CD8-positive, alpha-beta memory T cell (primary cell): ENCODE measurements around the gene CNTN5. TPM values are rescaled to one million over a fixed set of nuclear protein-coding genes. Genes with fewer than 3 reads are reported as not detected.

Source experiments
- CTCF ChIA-PET: fragments of 350-600 bp; sonication (Branson Sonifier 250); formaldehyde crosslinking; loops from one replicate; lab custom pipeline; 2021; ENCODE audit warnings: antibody characterized with exemption; lab: Charles Lee
- POLR2A ChIA-PET: fragments of 350-600 bp; sonication (Branson Sonifier 250); formaldehyde crosslinking; loops from one replicate; lab custom pipeline; 2021; ENCODE audit warnings: antibody characterized with exemption; lab: Charles Lee
- DNase-seq, 5 donors: peaks; one replicate each; pipeline versions ENCODE4 v3.0.0 to v3.0.0-alpha.2; 2020 to 2022; ENCODE audit warnings: mixed read lengths in 1 of 5
- H3K27ac ChIP-seq: one replicate; pipeline ENCODE4 v1.7.0; 2013; ENCODE audit warnings: low read depth, mild to moderate bottlenecking, low read length, moderate library complexity
- H3K27me3 ChIP-seq: 2 replicates; pipeline ENCODE4 v1.7.0; 2013; ENCODE audit warnings: low read length, mild to moderate bottlenecking; ENCODE audit not compliant: insufficient read depth, poor library complexity, severe bottlenecking
- H3K36me3 ChIP-seq: 2 replicates; pipeline ENCODE4 v1.7.0; 2013; ENCODE audit warnings: mild to moderate bottlenecking, low read length, moderate library complexity; ENCODE audit not compliant: insufficient read depth
- H3K4me1 ChIP-seq: 2 replicates; pipeline ENCODE4 v1.7.0; 2013; ENCODE audit warnings: mild to moderate bottlenecking, low read length, moderate library complexity; ENCODE audit not compliant: insufficient read depth
- H3K4me3 ChIP-seq: 2 replicates; pipeline ENCODE4 v1.7.0; 2013; ENCODE audit warnings: mild to moderate bottlenecking, low read length
- H3K9me3 ChIP-seq: 2 replicates; pipeline ENCODE4 v1.7.0; 2013; ENCODE audit warnings: mild to moderate bottlenecking, low read length
- H3K27ac Mint-ChIP-seq, 8 donors: one replicate each; pipeline ENCODE4 v1.8.0; 2020 to 2021; ENCODE audit warnings: mixed read lengths in 8 of 8, mild to moderate bottlenecking in 6 of 8, inconsistent platforms in 3 of 8, moderate library complexity in 3 of 8
- H3K27me3 Mint-ChIP-seq, 2 donors: one replicate each; pipeline ENCODE4 v1.8.0; 2020 to 2021; ENCODE audit warnings: mixed read lengths in 2 of 2, mild to moderate bottlenecking in 1 of 2, moderate library complexity in 1 of 2
- H3K36me3 Mint-ChIP-seq, 3 donors: one replicate each; pipeline ENCODE4 v1.8.0; 2020 to 2021; ENCODE audit warnings: mixed read lengths in 3 of 3, inconsistent platforms in 1 of 3, mild to moderate bottlenecking in 1 of 3
- H3K4me1 Mint-ChIP-seq, 3 donors: one replicate each; pipeline ENCODE4 v1.8.0; 2020 to 2021; ENCODE audit warnings: mixed read lengths in 3 of 3, inconsistent platforms in 1 of 3, mild to moderate bottlenecking in 1 of 3
- H3K4me3 Mint-ChIP-seq, 7 donors: one replicate each; pipeline ENCODE4 v1.8.0; 2020 to 2021; ENCODE audit warnings: mixed read lengths in 7 of 7, mild to moderate bottlenecking in 6 of 7, moderate library complexity in 4 of 7, inconsistent platforms in 2 of 7
- H3K9me3 Mint-ChIP-seq, 5 donors: one replicate each; pipeline ENCODE4 v1.8.0; 2020 to 2022; ENCODE audit warnings: mixed read lengths in 5 of 5, mild to moderate bottlenecking in 3 of 5, moderate library complexity in 2 of 5, inconsistent platforms in 1 of 5
- polyA plus RNA-seq: library from polyadenylated mRNA; unstranded; fragments of 300-500 nt; fragmentation: Illumina TruSeq; gene quantifications from one replicate; pipeline ENCODE4 v1.2.3, GENCODE V29; 2021
- total RNA-seq, 2 experiments: library from RNA; stranded (reverse); gene quantifications; one replicate each; pipeline ENCODE4 v1.2.3, GENCODE V29; 2021

Gene CNTN5
- total and polyA plus RNA-seq, 3 experiments from 2014 or later: not detected

GRCh38 chr11:100105255-100105981 is 1084.7 kb downstream of the CNTN5 start:
- Histone ChIP-seq H3K36me3 (no peaks in the 10 kb centered on the region), H3K4me1 (no peaks in the 10 kb centered on the region), H3K27me3 (no peaks in the 10 kb centered on the region), H3K9me3 (no peaks in the 10 kb centered on the region), H3K27ac (no peak overlapping the region), H3K4me3 (no peak overlapping the region)
- ChIA-PET POLR2A (no interaction called here), CTCF (no interaction called here)
- DNase-seq: no peak
- no peaks in the 10 kb centered on the region for H3K4me1 Mint-ChIP-seq
- no peaks in the 10 kb centered on the region for H3K36me3 Mint-ChIP-seq
- H3K27me3 Mint-ChIP-seq: no peaks in the 10 kb centered on the region
- no peak overlapping the region for H3K27ac Mint-ChIP-seq
- H3K9me3 Mint-ChIP-seq: peaks cover 3 to 36% (median 10%) of the 10 kb centered on the region in 5 donors
- no peak overlapping the region for H3K4me3 Mint-ChIP-seq

GRCh38 chr11:100105982-100106358 is 1085.2 kb downstream of the CNTN5 start:
- peaks cover 3 to 34% (median 9%) of the 10 kb centered on the region in 5 donors for H3K9me3 Mint-ChIP-seq
- H3K4me3 Mint-ChIP-seq: no peak overlapping the region
- Histone ChIP-seq H3K4me3 (no peak overlapping the region), H3K27ac (no peak overlapping the region), H3K27me3 (no peaks in the 10 kb centered on the region), H3K9me3 (no peaks in the 10 kb centered on the region), H3K4me1 (no peaks in the 10 kb centered on the region), H3K36me3 (no peaks in the 10 kb centered on the region)
- CTCF ChIA-PET: no interaction called here
- no peaks in the 10 kb centered on the region for H3K27me3 Mint-ChIP-seq
- no peak for DNase-seq
- POLR2A ChIA-PET: no interaction called here
- H3K27ac Mint-ChIP-seq: no peak overlapping the region
- no peaks in the 10 kb centered on the region for H3K4me1 Mint-ChIP-seq
- no peaks in the 10 kb centered on the region for H3K36me3 Mint-ChIP-seq

- CTCF ChIA-PET: no interaction called here
- POLR2A ChIA-PET: no interaction called here
- Mint-ChIP-seq H3K9me3 (peaks cover 7 to 44% (median 12%) of the 10 kb centered on the region in 5 donors), H3K27me3 (no peaks in the 10 kb centered on the region), H3K36me3 (peaks cover 0 to 1% (median 0%) of the 10 kb centered on the region in 3 donors), H3K4me3 (no peak overlapping the region), H3K4me1 (no peaks in the 10 kb centered on the region), H3K27ac (no peak overlapping the region)
- Histone ChIP-seq H3K4me3 (no peak overlapping the region), H3K27ac (no peak overlapping the region), H3K36me3 (no peaks in the 10 kb centered on the region), H3K9me3 (no peaks in the 10 kb centered on the region), H3K4me1 (no peaks in the 10 kb centered on the region), H3K27me3 (no peaks in the 10 kb centered on the region)
- no peak for DNase-seq
Observed at GRCh38 chr11:100119176-100119575, 1098.4 kb downstream of the CNTN5 start.

GRCh38 chr11:100133114-100133513 is 1112.4 kb downstream of the CNTN5 start:
- H3K36me3 ChIP-seq: no peaks in the 10 kb centered on the region
- H3K4me3 Mint-ChIP-seq: no peak overlapping the region
- H3K27ac ChIP-seq: no peak overlapping the region
- H3K4me1 ChIP-seq: no peaks in the 10 kb centered on the region
- no peaks in the 10 kb centered on the region for H3K36me3 Mint-ChIP-seq
- CTCF ChIA-PET: no interaction called here
- DNase-seq: no peak
- no peaks in the 10 kb centered on the region for H3K27me3 ChIP-seq
- H3K27ac Mint-ChIP-seq: no peak overlapping the region
- peaks cover 2 to 27% (median 14%) of the 10 kb centered on the region in 5 donors for H3K9me3 Mint-ChIP-seq
- no peak overlapping the region for H3K4me3 ChIP-seq
- no peaks in the 10 kb centered on the region for H3K9me3 ChIP-seq
- no peaks in the 10 kb centered on the region for H3K27me3 Mint-ChIP-seq
- POLR2A ChIA-PET: no interaction called here
- H3K4me1 Mint-ChIP-seq: no peaks in the 10 kb centered on the region

- DNase-seq: no peak
- Mint-ChIP-seq H3K36me3 (no peaks in the 10 kb centered on the region), H3K4me1 (no peaks in the 10 kb centered on the region), H3K27ac (no peak overlapping the region), H3K27me3 (no peaks in the 10 kb centered on the region), H3K9me3 (peaks cover 0 to 14% (median 6%) of the 10 kb centered on the region in 5 donors), H3K4me3 (no peak overlapping the region)
- H3K4me3 ChIP-seq: no peak overlapping the region
- ChIA-PET CTCF (no interaction called here), POLR2A (no interaction called here)
- no peaks in the 10 kb centered on the region for H3K4me1 ChIP-seq
- H3K9me3 ChIP-seq: no peaks in the 10 kb centered on the region
- no peak overlapping the region for H3K27ac ChIP-seq
- H3K36me3 ChIP-seq: no peaks in the 10 kb centered on the region
- no peaks in the 10 kb centered on the region for H3K27me3 ChIP-seq
Observed at GRCh38 chr11:100141201-100141600, 1120.5 kb downstream of the CNTN5 start.

- no peak overlapping the region for H3K27ac ChIP-seq
- no peaks in the 10 kb centered on the region for H3K9me3 ChIP-seq
- CTCF ChIA-PET: no interaction called here
- Mint-ChIP-seq H3K36me3 (no peaks in the 10 kb centered on the region), H3K4me1 (no peaks in the 10 kb centered on the region), H3K9me3 (peaks cover 14 to 35% (median 20%) of the 10 kb centered on the region in 5 donors), H3K4me3 (no peak overlapping the region), H3K27ac (no peak overlapping the region), H3K27me3 (no peaks in the 10 kb centered on the region)
- no peak overlapping the region for H3K4me3 ChIP-seq
- H3K27me3 ChIP-seq: no peaks in the 10 kb centered on the region
- no peak for DNase-seq
- H3K4me1 ChIP-seq: no peaks in the 10 kb centered on the region
- H3K36me3 ChIP-seq: no peaks in the 10 kb centered on the region
- POLR2A ChIA-PET: no interaction called here
Observed at GRCh38 chr11:100151944-100152343, 1131.2 kb downstream of the CNTN5 start.

- Mint-ChIP-seq H3K4me3 (no peak overlapping the region), H3K27me3 (no peaks in the 10 kb centered on the region)
- CTCF ChIA-PET: no interaction called here
Observed at GRCh38 chr11:100152766-100153165, 1132.0 kb downstream of the CNTN5 start.

GRCh38 chr11:100163471-100163870 is 1142.7 kb downstream of the CNTN5 start:
- Mint-ChIP-seq H3K4me3 (no peak overlapping the region), H3K36me3 (no peaks in the 10 kb centered on the region), H3K4me1 (no peaks in the 10 kb centered on the region), H3K27me3 (no peaks in the 10 kb centered on the region), H3K9me3 (peaks cover 2 to 11% (median 10%) of the 10 kb centered on the region in 5 donors), H3K27ac (no peak overlapping the region)
- POLR2A ChIA-PET: no interaction called here
- CTCF ChIA-PET: no interaction called here
- H3K36me3 ChIP-seq: no peaks in the 10 kb centered on the region
- H3K4me1 ChIP-seq: no peaks in the 10 kb centered on the region
- H3K4me3 ChIP-seq: no peak overlapping the region
- H3K9me3 ChIP-seq: no peaks in the 10 kb centered on the region
- H3K27ac ChIP-seq: no peak overlapping the region
- DNase-seq: no peak
- no peaks in the 10 kb centered on the region for H3K27me3 ChIP-seq

More at GRCh38 chr11:100152766-100153165, 1132.0 kb downstream of the CNTN5 start:
- Histone ChIP-seq H3K4me1 (no peaks in the 10 kb centered on the region), H3K4me3 (no peak overlapping the region), H3K36me3 (no peaks in the 10 kb centered on the region), H3K9me3 (no peaks in the 10 kb centered on the region), H3K27me3 (no peaks in the 10 kb centered on the region), H3K27ac (no peak overlapping the region)
- Mint-ChIP-seq H3K4me1 (no peaks in the 10 kb centered on the region), H3K36me3 (no peaks in the 10 kb centered on the region), H3K27ac (no peak overlapping the region), H3K9me3 (peaks cover 14 to 38% (median 21%) of the 10 kb centered on the region in 5 donors)
- DNase-seq: no peak
- POLR2A ChIA-PET: no interaction called here
